Measurements from ENCODE around the gene ERICH6.

The ERICH6 gene

DNA sequence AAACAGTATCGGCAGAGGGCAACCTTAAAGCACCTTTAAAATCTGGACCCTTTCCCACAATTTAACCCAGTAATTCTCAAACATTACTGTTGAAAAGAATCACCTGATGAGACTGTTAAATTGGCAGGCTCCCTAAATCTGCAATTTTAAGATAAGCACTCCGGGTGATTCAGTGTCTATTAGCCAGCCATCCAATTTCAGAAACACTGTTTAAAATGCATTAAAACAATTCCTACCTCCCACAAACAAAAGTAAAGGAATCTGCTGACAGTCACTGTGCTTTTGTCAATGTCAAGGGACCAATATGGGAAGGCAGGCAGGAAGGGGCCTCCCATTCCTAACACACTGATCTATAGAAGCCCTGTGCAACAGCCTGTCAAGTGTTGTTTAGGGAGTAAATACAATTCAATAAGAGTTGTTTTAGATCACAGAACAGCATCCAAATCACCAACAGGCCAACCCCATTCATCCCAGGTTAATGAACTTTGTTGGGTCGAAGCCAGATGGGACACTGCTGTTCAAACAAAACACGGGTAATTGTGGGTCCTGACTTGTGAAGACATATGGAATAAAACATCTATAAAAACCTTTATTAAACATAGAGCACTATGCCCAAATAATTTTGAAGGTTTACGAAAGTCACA, 37.9 kb upstream of the ERICH6 start:
- TF ChIP-seq, protein P1, sequence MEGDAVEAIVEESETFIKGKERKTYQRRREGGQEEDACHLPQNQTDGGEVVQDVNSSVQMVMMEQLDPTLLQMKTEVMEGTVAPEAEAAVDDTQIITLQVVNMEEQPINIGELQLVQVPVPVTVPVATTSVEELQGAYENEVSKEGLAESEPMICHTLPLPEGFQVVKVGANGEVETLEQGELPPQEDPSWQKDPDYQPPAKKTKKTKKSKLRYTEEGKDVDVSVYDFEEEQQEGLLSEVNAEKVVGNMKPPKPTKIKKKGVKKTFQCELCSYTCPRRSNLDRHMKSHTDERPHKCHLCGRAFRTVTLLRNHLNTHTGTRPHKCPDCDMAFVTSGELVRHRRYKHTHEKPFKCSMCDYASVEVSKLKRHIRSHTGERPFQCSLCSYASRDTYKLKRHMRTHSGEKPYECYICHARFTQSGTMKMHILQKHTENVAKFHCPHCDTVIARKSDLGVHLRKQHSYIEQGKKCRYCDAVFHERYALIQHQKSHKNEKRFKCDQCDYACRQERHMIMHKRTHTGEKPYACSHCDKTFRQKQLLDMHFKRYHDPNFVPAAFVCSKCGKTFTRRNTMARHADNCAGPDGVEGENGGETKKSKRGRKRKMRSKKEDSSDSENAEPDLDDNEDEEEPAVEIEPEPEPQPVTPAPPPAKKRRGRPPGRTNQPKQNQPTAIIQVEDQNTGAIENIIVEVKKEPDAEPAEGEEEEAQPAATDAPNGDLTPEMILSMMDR (IDR thresholded peaks at IDR 0.05; ENCODE audit: control insufficient read depth, extremely low read depth, insufficient read depth), result no peak
- no peak overlapping the region for H3K4me3 ChIP-seq (ENCODE audit: low read depth, low read length)
- DNase-seq (ENCODE audit: low read depth), result no peak

DNA sequence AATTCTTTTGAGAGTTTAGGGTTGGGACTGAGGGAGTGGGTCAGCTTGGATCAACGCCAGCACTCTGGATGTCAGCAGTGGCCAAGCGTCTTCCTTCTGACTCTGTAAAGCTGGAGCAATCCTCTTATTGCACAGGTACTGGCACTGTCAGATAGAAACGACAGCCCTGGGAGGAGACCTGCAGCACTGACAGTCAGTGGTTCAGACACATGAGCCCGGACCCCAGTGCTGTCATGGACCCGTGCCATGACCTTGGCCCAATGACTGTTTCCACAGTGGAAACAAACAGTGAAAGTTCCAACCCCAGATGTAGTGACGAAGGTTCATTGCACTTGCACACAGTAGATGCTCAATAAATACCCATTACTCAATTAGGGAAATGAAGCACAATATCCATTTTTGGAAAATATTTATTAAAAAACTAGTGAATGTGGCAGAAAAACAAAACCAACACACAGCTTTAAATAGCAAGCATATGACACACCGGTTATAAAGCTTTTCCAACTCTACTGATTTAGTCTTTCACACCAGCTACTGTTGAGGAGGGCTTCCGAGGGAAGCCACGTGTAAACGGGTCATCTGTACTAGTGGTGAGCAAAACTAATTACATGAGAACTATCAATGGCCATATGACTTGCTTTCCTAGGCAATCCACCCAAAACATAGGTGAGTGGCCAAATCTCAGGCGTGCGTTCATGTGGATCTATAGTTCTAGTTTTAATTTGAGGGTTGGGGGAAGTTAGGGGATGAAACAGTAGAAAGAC, 37.2 kb upstream of the ERICH6 start:
- DNase-seq (ENCODE audit: low read depth), result no peak

DNA sequence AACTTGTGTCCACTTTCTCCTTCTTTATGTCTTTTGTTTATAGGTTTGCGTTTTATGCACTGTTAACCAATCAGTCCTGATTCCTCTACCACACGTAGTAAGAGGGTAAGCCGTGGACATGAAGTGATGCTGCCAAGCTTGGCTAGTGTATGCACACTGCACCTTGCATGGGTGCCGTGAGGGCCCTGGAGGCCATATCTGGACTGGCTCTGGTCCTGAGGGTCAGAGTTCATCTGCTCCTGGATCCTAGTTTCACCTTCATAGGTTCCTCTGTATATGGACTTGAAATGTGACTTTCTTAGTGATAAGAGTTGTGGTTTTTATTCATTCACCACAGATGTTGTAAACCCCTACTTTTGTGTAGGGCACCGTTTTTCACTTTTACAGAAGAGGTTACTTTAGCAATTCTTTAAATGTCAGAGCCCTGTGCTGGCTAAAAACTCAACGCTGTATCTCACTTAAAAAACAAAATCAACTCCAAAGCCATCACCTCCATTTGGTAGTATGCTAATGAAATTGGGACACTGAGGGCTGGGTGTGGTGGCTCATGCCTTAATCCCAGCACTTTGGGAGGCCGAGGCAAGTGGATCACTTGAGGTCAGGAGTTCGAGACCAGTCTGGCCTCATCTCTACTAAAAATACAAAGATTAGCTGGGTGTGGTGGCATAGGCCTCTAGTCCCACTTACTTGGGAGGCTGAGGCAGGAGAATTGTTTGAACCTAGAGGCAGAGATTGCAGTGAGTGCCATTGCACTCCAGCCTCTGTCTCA, 36.3 kb upstream of the ERICH6 start:
- DNase-seq (ENCODE audit: low read depth), result no peak
- TF ChIP-seq, protein P1 (IDR thresholded peaks at IDR 0.05; ENCODE audit: control insufficient read depth, extremely low read depth, insufficient read depth), result no peak
- H3K4me3 ChIP-seq (ENCODE audit: low read depth, low read length), result no peak overlapping the region

More for the DNA sequence above, 37.2 kb upstream of the ERICH6 start:
- no peak overlapping the region for H3K4me3 ChIP-seq (ENCODE audit: low read depth, low read length)
- TF ChIP-seq, protein P1 (IDR thresholded peaks at IDR 0.05; ENCODE audit: control insufficient read depth, extremely low read depth, insufficient read depth), result no peak

DNA sequence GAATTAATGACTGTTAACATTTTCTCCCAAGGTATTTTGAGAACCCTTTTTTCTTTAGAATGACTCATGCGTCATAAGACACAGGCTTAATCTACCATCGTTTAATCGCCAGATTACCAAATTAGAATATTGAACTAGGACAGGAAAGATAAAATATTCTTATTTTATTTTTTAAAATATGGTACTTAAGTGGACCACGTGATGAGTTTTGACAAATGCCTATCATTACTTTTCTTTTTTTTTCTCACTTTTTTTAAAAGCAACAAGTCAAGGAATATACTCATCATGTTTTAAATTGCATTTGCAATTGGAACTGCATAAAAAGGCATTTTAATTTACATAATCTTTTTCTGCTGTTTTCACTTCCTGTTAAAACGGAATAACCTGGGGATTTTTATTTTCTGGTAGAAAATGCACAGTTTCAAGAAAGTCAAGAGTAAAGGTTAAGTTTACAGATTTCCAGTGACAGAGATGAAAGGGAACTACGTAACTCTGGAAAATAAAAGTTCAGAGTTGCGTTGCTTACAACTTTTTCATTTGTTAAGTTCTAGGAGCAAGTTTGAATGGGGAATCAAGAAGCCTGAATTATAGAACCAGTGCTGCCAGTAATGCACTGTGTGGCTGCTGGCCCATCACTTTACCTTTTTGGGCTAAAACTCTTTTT, 35.6 kb upstream of the ERICH6 start:
- no peak overlapping the region for H3K4me3 ChIP-seq (ENCODE audit: low read depth, low read length)

DNA sequence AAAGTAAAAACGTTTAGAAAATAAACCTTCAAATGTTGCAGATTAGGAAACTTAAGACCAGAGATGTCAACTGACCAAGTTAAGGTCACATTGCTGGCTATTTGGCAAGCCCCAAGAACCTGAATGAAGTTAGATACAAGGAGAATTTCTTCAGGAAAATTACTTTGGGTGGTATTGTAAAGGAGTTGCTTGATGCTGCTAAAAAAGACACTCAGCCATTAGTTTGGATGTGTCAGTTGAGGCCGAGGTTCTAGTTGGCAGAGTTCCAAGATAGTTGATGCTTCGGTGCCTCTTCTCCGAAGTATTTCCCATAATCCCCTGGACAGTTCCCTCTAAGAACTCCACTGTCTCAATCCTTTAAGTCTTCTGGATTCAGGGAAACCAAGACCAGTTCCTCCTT, 35.0 kb upstream of the ERICH6 start:
- no peak overlapping the region for H3K4me3 ChIP-seq (ENCODE audit: low read depth, low read length)
- TF ChIP-seq, protein P1 (IDR thresholded peaks at IDR 0.05; ENCODE audit: control insufficient read depth, extremely low read depth, insufficient read depth), result no peak
- no peak for DNase-seq (ENCODE audit: low read depth)

More for the DNA sequence above, 35.6 kb upstream of the ERICH6 start:
- TF ChIP-seq, protein P1 (IDR thresholded peaks at IDR 0.05; ENCODE audit: control insufficient read depth, extremely low read depth, insufficient read depth), result no peak
- DNase-seq (ENCODE audit: low read depth), result no peak

DNA sequence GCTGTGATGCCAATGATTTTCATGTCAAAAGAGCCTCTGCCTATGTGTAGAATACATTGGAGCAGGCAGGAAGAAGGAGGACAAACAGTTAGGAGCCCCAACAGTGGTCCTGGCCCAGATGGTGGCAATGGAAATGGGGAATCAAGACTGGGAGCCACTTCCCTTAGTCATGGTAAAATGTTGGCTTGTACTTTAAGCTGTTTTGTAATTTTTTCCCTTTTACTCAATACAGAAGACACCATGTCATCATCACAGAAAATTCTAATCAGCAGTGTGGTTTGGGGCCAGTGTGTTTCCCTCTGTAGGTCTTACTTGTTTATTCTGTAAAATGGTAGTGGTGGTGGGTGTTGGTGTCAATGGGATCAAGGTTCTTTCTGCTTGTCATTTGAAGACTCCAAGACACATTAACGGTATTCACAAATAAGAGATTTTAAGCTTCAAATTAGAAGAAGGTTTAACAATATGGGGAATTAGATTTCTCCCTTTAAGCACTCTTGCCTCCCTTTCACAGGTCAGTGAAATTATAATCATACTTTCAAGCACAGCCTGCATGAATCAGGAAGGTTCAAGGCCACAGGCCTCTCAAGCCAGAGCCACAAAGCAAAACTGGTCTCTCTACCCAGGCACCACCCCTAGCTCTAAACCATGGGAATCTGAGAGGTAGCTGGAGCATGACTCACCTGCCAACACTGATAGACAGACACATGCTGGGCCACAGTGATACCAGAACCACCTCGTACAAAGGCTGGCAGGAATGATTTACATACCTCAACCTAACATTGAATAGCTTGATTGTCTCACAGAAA, 34.4 kb upstream of the ERICH6 start:
- TF ChIP-seq, protein P1 (IDR thresholded peaks at IDR 0.05; ENCODE audit: control insufficient read depth, extremely low read depth, insufficient read depth), result no peak
- H3K4me3 ChIP-seq (ENCODE audit: low read depth, low read length), result no peak overlapping the region
- no peak for DNase-seq (ENCODE audit: low read depth)
